Stimulated activated CD4-positive, alpha-beta T cell treated with anti-CD3 and anti-CD28 coated beads, Interleukin-2, amount 100 ng/mL, for 24 hours (primary cell): ENCODE data around the gene CHML.

Source experiments
- DNase-seq, 2 donors: peaks; one replicate each; pipeline ENCODE4 v3.0.0-alpha.2; 2020

The CHML gene

GRCh38 chr1:241614572-241614971 lies 25.6 kb downstream of the CHML start:
- DNase-seq, result no peak

- DNase-seq, result no peak
Observed at GRCh38 chr1:241614144-241614543, 26.0 kb downstream of the CHML start.

DNA sequence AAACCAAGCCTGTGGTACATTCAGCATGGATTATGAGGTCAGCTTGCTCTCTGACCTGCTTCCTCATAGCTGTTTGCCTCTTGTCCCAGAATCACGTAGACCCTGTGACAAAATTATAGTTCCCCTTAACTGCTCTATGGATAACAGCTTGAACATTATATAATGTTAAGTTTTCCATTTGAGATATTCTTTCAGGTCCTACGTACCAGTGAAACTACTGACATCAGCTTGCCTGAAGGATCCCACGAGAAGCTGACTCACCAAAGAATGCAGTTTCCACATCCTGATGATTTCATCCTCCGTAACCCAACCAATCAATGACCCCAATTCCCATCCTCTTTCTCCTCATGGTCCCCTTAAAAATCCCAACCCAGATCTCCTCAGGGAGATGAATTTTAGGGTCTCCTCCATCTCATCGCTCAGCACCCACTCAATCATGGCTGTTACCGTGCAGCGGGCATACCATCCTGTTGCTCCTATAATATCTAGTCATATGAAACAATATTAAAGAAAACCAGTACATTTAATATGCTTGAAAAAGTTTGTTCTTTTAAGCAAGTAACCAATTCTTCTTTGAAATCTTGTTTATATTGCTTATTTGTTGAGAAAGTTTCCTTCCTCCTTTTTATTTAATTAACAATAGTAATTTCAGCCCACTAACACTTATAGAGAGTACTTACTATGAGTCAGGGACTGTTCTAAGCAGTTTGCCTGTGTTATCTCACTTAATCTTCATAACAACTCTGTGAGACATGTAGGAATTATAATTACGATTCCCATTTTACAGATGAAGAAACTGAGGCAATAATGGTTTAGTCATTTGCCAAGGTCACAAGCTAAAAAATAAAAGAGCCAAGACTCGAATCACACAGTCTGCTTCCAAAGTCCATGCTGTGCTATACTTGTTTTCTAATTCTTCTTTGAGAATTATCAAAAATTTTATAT lies 27.4 kb downstream of the CHML start:
- no peak for DNase-seq

GRCh38 chr1:241611736-241612135 lies 28.4 kb downstream of the CHML start:
- DNase-seq, result no peak

DNA sequence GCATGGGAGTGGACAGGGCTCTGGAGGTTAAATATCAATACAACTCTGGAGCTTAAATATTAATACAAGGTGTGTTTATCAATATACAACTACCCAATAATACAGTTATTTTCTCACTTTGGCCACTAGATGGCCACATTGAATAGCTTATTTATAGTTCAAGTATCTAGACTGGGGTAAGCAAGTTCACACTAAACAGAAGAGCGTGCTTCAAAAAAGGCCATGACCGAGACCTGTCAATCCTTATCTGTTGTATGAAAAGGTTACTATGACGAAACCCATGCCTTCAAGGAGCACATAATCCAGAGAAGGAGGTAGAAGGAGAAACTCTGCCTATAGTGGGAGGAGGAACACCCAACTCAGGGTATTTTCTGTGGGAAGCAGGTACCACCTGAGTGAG lies 29.1 kb downstream of the CHML start:
- no peak for DNase-seq

DNA sequence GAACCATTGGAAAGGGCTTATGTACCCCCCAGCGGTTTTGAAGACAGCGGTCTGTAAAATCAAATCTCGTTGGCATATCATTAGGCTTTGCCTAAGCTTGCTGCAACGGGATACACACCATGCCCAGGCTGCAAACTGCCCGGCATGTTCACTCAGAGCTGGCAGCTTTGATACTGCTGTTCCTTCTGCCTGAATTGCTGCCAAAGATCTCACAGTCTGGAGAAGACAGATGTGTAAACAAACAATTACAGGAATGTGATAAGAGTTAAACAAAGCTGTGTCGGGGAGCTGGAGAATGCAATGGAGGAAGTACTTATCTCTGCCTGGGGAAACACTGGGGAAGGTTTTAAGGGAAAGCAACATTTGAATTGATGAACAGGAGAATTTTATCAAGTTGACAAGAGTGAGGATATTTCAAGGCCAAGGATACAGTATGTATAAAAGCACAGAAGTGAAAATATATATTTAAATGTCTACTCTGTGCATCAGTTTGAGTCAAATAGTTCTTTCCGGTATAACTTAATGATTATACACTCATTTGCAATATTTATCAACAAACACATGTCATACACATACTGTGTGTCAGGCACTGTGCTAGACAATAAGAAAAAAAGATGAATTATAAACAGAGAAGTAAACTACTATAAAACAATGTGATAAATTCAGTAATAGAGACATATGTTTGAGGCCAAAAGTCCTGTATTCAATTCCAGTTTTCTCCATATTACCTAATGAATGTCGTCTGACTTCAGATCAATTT lies 29.9 kb downstream of the CHML start:
- DNase-seq, result no peak

DNA sequence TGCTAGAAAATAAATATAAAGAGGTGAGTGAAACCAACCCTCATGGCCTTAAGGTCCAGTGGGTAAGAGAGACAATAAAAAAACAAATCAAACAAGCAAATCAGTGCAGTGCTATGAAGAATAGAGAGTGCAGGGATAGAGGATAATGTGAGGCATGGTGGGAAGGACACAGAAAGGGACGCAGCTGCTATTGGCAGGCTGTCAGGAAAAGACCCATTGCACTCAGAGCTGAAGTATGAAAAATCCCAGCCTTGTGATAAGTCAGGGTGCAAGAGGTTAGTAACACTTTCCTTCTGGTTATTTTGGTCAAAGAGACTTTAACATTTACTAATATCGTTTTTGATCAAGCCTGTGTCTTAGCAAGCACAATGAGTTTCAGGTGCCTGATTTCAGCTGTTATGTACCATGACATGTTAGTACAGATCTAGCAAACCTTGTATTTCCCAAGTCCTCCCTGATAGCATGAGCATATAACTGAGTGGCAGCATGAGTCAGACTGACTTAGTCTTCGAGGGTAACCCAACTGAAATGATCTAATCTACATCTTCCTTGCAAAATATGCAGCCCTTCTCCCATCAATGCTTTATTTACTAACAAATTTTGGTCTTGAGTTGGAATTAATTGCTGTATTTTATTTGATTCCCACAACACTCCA lies 31.7 kb downstream of the CHML start:
- no peak for DNase-seq

- no peak for DNase-seq
Observed at GRCh38 chr1:241607497-241607896, 32.7 kb downstream of the CHML start.

- DNase-seq, result no peak
Observed at GRCh38 chr1:241606544-241606943, 33.6 kb downstream of the CHML start.

DNA sequence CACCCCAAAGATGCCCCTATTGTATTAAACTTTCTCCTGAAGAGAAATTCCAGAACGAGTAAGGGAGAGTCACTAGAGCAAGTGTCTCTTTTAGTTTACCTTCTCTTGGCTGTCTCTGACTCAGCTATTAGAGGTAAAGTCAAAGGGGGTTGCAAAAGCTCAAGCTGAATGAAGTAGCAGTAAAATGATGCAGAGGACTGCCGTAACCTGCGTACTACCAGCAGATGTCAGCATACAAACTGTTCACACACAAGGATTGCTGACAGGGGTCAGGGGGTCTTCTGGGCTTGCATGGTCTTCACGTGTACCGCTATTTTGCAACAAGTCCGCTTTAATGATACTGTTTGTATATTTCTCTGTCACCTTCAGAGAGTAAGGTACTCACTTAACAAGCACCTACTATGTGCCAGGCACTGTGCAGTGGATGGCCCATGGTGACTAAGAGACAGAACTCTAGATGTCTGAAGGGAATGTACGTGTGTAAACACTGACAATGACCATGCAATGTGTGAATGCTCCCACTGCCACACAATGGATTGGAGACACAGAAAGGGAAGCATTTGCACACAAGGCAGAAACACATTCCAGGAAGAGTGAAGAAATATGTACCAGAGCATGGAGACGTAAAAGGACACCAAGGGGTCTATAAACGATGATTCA lies 34.9 kb downstream of the CHML start:
- no peak for DNase-seq

DNA sequence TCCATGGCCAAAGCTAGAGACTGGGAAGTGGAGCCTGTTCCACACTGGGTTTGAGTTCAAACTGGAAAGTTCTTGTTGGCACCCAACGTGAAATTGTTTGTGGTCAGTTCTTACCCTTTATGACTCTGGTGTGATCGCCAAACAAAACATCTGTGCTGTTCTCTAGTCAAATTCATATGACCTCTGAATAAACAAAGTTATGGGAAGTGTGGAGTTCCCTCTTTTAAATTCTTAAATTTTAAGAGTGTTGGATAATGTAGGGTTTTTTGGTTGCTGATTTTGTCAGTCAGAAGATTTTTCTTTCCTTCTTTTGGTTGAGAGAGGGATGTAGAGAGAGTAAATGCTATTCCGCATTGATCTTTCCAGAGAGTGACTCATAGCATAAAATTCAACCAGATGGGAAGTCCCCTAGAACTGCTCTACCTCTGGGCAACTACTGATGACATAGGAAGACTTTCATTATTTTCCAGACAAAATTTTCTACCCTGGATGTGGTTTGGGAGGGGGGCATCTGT lies 36.4 kb downstream of the CHML start:
- no peak for DNase-seq

DNA sequence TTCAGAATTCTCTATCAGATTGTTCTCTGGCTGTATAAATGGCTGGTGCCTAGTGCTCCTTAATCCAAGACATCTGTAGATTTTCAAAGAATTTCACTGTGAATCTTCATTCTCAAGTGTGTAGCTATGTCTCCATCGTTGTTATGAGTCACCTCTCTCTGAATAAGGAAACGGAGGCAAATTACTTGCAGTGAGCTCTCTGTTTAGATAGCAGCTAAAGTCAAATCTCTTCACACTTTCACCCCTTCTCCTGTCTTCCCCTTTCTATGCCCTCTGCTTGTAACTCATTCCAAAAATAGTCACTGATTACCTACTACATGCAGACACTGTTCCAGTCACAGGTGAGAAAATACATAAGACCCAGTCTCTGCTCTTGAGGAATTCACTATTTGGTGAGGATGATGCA lies 39.7 kb downstream of the CHML start:
- DNase-seq, result no peak

GRCh38 chr1:241598249-241598648 lies 41.9 kb downstream of the CHML start:
- DNase-seq, result no peak

DNA sequence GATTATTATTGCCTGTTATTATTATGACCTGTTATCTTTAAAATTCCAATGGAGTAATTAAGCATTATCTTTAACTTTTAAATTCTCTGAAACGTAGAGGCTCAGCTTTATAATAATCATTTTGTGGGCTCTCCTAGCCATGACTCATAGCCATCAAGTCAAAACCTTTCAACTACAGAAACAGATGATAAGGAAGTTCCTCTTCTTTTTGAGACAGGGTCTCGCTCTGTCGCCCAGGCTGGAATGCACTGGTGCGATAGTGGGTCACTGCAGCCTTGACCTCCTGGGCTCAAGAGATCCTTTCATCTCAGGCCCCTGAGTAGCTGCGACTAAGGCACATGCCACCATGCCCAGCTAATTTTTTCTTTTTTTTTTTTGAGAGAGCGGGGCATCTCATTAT lies 43.5 kb downstream of the CHML start:
- DNase-seq, result no peak

DNA sequence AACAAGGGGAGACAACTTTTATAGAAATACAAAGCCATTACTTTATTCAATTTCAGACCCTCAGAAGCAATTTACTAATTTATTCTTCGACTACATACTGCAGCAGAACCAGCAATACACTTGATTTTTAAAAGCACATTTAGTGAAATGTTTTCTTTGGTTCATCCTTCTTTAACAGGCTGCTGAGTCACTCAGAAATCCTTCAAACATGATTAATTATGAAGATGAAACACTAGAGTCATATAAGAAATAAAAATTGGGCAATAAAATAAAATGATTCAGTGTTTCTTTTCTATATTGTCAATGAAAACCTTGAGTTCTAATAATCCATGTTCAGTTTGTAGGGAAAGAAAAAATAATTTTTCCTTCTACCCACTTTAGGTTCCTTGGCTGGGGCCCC lies 47.0 kb downstream of the CHML start:
- no peak for DNase-seq

DNA sequence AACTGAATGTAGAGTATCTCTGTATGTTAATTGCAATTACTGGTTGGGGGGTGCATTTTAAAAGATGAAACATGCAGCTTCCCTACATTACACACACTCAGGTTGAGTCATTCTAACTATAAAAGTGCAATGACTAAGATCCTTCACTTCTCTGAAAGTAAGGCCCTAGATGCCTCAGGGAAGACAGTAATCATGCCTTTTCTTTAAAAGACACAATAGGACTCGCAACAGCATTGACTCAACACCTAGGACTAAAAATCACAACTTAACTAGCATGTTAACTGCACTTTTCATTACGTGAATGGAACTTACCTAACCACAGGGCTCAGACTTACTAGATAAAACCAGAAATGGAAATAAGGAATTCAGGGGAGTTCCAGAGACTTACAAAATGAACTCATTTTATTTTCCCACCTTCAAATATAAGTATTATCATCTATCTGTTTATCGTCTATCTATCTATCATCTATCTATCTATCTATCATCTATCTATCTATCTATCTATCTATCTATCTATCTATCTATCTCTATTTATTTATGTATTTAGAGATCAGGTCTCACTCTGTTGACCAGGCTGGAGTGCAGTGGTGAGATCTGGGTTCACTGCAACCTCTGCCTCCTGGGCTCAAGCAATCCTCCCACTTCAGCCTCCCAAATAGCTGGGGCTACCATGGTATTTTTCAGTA lies 47.8 kb downstream of the CHML start:
- DNase-seq, result no peak

DNA sequence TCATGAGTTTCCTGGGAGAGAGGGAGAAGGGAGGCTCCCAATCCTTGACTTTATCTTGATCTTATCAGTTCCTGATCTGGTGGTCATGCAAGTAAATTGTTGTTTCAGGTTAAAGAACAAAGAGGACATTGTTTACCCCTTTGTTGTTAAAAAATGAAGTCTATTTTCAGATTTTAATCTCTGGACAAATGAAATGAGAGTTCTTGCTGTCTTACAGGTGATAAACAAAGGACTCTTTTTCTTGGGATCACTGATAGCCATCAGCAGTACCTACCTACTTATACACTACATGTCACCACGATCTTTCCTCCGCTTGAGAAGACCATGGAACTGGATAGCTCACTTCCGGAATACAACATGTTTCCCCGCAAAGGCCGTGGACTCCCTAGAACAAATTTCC lies 48.4 kb downstream of the CHML start:
- DNase-seq, result no peak

DNA sequence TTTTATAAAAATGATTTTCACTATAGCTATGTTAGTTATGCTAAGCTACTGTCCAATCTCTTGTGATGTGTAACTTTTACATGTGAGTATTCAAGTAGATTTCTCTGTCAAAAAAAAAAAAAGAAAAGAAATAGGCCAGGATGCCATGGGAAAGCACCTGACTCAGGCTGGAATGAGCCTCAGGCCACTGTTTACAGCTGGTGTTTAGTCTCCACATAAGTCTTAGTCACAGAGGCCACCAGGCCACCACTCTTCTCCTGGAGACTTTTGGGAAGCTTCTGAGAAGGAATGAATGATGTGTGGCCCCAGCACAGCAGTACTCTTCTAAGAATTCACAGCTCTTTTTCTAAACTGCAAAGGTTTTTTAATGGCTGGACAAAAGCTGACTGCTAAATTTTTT lies 48.9 kb downstream of the CHML start:
- DNase-seq, result no peak

GRCh38 chr1:241590719-241591118 lies 49.5 kb downstream of the CHML start:
- DNase-seq, result no peak
